Osteocyte (in vitro differentiated cells): ENCODE results near the gene OGFOD3. TPM values are rescaled to one million over a fixed set of nuclear protein-coding genes. Genes with fewer than 3 reads are reported as not detected.

Experiments used
- DNase-seq: peaks from one replicate; pipeline ENCODE4 v3.0.0; 2021; ENCODE audit warnings: mixed read lengths; ENCODE audit not compliant: unreplicated experiment; ENCODE audit errors: extremely low spot score
- H3K27ac Mint-ChIP-seq: one replicate; pipeline ENCODE4 v1.8.0; 2021; ENCODE audit warnings: mild to moderate bottlenecking, mixed read lengths; ENCODE audit not compliant: unreplicated experiment
- H3K27me3 Mint-ChIP-seq: one replicate; pipeline ENCODE4 v1.8.0; 2021; ENCODE audit warnings: mixed read lengths; ENCODE audit not compliant: unreplicated experiment
- H3K36me3 Mint-ChIP-seq: one replicate; pipeline ENCODE4 v1.8.0; 2021; ENCODE audit warnings: mixed read lengths; ENCODE audit not compliant: unreplicated experiment
- H3K4me1 Mint-ChIP-seq: one replicate; pipeline ENCODE4 v1.8.0; 2021; ENCODE audit warnings: mixed read lengths; ENCODE audit not compliant: unreplicated experiment
- H3K4me3 Mint-ChIP-seq: one replicate; pipeline ENCODE4 v1.8.0; 2021; ENCODE audit warnings: mild to moderate bottlenecking, moderate library complexity, mixed read lengths; ENCODE audit not compliant: unreplicated experiment
- H3K9me3 Mint-ChIP-seq: one replicate; pipeline ENCODE4 v1.8.0; 2021; ENCODE audit warnings: mixed read lengths; ENCODE audit not compliant: unreplicated experiment
- total RNA-seq: library from RNA; stranded (reverse); gene quantifications from 2 replicates; pipeline ENCODE4 v1.2.1, GENCODE V29; 2021
- TF ChIP-seq, protein P1 (sequence below): fragments of 200-600 bp; sonication (generic); IDR thresholded peaks from 2 replicates; pipeline ENCODE4 v1.5.0; 2021; ENCODE audit warnings: antibody characterized with exemption, mild to moderate bottlenecking, moderate library complexity

OGFOD3 gene
- total RNA-seq, 1 donor from 2014 or later = 32.8 TPM

DNA sequence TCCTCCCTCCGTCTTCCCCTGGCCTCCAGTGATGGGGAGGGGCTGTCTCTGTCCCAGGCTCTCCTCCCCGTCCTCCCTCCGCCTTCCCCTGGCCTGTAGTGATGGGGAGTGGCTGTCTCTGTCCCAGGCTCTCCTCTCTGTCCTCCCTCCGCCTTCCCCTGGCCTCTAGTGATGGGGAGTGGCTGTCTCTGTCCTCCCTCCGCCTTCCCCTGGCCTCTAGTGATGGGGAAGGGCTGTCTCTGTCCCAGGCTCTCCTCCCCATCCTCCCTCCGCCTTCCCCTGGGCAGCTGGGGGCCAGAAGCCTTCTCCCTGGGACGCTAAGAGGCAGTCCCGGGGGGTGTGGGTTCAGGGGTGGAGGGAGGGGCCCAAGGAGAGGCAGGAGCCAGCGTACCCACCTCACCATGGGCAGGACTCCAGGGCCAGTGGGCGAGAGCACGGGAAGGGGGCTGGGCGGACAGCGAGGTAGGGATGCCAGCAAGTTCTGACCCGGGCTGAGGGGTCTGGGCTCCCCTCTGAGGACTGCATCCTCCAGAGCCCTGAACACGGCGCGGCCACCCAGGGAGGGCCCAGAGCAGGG, 32.0 kb downstream of the OGFOD3 start:
- Mint-ChIP-seq H3K27me3 (peaks cover 6% of the 10 kb centered on the region), H3K36me3 (no peaks in the 10 kb centered on the region), H3K4me3 (no peak overlapping the region), H3K9me3 (no peaks in the 10 kb centered on the region), H3K27ac (no peak overlapping the region), H3K4me1 (peaks cover 11% of the 10 kb centered on the region)
- TF ChIP-seq, protein P1, sequence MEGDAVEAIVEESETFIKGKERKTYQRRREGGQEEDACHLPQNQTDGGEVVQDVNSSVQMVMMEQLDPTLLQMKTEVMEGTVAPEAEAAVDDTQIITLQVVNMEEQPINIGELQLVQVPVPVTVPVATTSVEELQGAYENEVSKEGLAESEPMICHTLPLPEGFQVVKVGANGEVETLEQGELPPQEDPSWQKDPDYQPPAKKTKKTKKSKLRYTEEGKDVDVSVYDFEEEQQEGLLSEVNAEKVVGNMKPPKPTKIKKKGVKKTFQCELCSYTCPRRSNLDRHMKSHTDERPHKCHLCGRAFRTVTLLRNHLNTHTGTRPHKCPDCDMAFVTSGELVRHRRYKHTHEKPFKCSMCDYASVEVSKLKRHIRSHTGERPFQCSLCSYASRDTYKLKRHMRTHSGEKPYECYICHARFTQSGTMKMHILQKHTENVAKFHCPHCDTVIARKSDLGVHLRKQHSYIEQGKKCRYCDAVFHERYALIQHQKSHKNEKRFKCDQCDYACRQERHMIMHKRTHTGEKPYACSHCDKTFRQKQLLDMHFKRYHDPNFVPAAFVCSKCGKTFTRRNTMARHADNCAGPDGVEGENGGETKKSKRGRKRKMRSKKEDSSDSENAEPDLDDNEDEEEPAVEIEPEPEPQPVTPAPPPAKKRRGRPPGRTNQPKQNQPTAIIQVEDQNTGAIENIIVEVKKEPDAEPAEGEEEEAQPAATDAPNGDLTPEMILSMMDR = no peak
- DNase-seq = no peak

DNA sequence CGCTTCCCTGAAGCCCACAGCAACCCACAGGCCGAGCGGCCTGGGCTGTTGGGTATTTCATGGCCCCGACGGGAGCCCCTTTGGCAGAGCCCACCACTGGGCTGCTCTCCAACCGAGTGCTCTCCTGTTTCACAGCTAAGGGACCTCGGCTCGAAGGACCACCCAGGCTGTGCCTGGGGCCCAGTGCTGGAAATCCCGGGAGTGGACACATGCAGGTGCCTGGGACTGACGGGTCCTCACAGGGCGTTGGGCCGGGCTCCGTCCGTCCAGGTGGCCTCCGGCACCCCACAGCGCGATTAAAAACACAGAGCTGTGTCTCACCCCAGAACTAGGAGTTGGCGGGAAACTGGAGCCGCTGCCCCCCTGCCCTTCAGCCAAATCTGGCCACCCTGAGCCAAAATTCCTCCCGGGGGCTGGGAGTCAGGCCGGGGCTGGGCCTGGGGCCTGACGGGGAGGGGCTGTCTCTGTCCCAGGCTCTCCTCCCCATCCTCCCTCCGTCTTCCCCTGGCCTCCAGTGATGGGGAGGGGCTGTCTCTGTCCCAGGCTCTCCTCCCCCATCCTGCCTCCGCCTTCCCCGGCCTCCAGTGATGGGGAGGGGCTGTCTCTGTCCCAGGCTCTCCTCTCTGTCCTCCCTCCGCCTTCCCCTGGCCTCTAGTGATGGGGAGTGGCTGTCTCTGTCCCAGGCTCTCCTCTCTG, 32.7 kb downstream of the OGFOD3 start:
- DNase-seq = no peak
- no peaks in the 10 kb centered on the region for H3K9me3 Mint-ChIP-seq
- H3K27me3 Mint-ChIP-seq = peaks cover 9% of the 10 kb centered on the region
- H3K4me3 Mint-ChIP-seq = no peak overlapping the region
- peaks cover 11% of the 10 kb centered on the region for H3K4me1 Mint-ChIP-seq
- H3K27ac Mint-ChIP-seq = no peak overlapping the region
- TF ChIP-seq, protein P1 = no peak
- H3K36me3 Mint-ChIP-seq = no peaks in the 10 kb centered on the region

DNA sequence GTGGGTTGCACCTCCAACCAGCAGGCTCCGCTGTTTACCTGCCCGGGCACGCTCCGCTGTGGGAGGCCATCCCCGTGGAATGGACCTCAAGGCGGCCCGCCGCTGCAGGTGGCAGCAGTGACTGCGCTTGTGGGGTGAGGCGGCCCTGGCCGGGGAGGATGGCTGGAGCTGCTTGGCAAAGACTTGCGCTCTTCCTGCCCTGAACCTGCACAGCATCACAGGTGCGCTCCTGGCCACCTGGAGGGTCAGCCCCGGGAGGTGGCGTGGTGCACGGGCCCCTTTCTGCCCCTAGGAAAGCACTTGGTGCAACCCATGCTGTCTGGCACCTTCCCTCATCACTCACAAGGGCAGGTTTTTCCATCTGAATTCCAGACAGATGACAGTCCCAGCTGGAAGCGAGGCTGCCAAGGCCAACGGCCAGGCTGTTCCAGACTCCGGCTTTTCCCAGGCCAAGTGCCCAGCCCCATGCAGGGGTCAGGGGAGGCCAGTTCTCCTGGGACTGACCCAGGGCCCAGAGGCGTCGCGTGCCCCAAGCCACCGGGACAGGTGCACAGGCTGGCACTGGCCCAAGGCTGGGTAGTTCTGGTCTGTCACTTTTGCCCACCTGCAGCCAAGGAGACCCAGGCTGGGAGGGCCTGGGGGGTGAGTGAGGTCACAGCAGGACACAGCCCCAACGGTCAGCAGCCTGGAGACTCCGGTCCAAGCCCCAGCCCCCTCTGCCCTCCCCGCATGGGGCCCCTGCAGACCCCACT, 33.5 kb downstream of the OGFOD3 start:
- TF ChIP-seq, protein P1 = no peak

DNA sequence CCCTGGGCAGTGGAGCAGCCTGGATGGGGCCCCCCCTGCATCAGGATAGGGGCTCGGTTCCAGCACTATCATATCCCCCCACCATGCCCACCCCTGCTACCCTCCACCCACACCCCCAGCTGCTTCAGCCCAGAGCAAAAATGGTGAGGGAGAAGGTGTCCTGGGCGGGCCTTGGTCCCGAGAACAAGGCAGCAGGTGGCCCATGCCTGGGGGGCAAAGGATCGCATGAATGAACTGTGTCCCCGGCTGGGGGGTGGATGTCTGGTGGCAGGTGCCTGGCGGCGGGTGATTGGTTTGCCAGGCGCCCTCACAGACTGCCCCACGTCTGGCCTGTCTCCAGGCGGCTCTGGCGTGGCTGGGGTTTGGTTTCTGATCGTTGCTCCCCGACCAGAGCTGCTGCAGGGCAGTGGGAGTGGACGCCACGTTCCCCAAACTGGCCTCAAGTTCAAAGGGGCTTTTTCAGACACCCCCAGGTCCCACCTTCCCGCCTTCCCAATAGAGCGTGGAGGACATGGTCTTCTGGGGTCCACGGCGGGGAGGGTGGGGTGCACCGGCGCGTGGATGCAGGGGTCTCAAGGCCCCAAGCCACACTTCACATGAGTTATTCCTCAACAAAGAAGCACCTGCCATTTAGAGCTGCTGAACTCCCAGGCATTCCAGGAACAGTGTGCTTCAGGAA, 34.2 kb downstream of the OGFOD3 start:
- DNase-seq = no peak
- H3K27ac Mint-ChIP-seq = no peak overlapping the region
- H3K9me3 Mint-ChIP-seq = no peaks in the 10 kb centered on the region
- peaks cover 14% of the 10 kb centered on the region for H3K27me3 Mint-ChIP-seq
- H3K36me3 Mint-ChIP-seq = no peaks in the 10 kb centered on the region
- peaks cover 9% of the 10 kb centered on the region for H3K4me1 Mint-ChIP-seq
- TF ChIP-seq, protein P1 = no peak
- no peak overlapping the region for H3K4me3 Mint-ChIP-seq

More for the DNA sequence above, 33.5 kb downstream of the OGFOD3 start:
- Mint-ChIP-seq H3K9me3 (no peaks in the 10 kb centered on the region), H3K4me1 (peaks cover 11% of the 10 kb centered on the region), H3K4me3 (no peak overlapping the region), H3K27ac (no peak overlapping the region), H3K27me3 (peaks cover 13% of the 10 kb centered on the region), H3K36me3 (no peaks in the 10 kb centered on the region)
- no peak for DNase-seq
